HG03457 (cell line): Measurements from ENCODE around the gene GPD1L.

Experiments
- ATAC-seq: cut with Tn5 transposase; IDR thresholded peaks from one replicate; pipeline ENCODE4 v1.9.1; 2021; ENCODE audit warnings: moderate number of reproducible peaks; ENCODE audit not compliant: unreplicated experiment

The GPD1L gene

DNA sequence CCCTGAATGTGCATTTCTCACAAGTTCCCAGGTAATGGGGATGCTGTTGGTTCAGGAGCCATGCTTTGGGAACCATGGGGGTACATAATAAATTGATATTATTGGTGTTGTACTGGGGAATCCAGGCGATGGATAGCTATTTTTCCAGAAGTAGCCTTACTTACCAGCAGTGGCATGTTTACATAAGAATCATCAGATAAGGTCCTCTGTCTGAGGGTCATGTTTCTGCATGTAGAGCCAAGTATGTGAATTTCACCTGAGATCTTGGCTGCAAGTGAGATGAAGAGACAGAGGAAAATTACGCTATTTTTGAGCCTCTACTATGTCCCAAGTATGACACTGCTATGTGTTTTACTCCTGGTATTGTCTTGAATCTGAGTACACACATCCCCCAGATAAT is 26.3 kb downstream of the GPD1L start:
- ATAC-seq, result no peak

- no peak for ATAC-seq
These were observed 30.3 kb downstream of the GPD1L start for GRCh38 chr3:32136703-32137102.

GRCh38 chr3:32137870-32138269 is 31.4 kb downstream of the GPD1L start:
- ATAC-seq, result no peak

- no peak for ATAC-seq
These were observed 32.2 kb downstream of the GPD1L start for GRCh38 chr3:32138545-32139104.

GRCh38 chr3:32140943-32141342 is 34.5 kb downstream of the GPD1L start:
- no peak for ATAC-seq

DNA sequence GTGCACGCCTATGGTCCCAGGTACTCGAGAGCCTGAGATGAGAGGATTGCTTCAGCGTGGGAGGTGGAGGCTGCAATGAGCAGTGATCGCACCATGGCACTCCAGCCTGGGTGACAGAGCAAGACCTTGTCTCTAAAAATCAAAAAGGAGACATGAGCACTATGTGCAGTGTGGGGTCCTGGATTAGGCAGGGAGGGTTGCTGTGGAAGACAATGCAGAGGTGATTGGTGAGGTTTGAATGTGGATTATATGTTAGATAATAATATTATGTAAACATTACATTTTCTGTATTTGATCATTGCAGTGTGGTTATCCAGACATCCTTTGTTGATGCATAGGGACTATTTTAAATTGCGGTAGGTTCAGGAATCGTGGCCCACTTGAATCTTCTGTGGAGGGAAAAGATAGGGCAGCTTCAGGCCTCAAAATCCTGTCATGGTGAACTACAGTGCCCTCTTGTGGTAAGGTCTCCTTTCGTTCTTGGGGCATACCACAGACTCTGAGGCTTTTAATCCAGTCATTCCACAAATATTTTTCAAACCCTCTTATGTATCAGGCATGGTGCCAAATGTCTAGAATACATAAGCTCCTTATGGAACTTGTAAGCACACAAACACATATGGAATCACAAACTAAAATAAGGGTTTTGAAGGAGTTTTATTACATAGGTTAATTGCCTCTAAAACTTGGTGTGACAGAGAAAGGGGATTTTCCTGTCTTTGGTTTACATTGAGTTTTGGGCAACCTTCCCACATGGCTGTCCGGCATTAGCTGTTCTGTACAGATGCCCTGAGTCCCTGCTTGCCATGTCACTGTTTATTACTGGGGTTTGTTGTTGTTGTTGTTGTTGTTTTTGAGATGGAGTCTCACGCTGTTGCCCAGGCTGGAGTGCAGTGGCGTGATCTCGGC is 37.7 kb downstream of the GPD1L start:
- no peak for ATAC-seq

DNA sequence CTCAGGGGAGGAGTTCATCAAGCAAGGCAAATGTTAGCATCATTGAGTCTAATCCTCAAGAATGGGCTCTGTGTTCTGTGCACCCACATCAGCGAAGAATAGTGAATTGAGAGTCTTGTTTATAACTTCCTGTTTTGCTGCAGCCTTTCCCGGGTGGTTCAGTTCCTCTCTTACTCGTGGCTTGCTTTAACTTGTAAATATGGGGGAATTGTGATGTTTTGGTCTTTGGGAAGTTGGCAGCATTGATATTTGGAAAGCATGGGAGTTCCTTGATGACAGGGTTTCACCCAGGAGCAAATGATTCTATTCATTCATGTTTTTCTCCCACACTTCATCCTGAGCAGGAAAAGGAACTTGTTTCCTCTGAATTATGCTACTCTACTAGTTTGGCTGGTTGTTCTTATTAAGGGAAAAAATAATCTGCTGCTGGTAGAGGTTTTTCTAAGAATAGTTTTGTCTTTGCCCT is 40.4 kb downstream of the GPD1L start:
- ATAC-seq, result no peak

- no peak for ATAC-seq
These were observed 41.1 kb downstream of the GPD1L start for GRCh38 chr3:32147509-32147908.

- no peak for ATAC-seq
These were observed 41.5 kb downstream of the GPD1L start for GRCh38 chr3:32147933-32148332.

DNA sequence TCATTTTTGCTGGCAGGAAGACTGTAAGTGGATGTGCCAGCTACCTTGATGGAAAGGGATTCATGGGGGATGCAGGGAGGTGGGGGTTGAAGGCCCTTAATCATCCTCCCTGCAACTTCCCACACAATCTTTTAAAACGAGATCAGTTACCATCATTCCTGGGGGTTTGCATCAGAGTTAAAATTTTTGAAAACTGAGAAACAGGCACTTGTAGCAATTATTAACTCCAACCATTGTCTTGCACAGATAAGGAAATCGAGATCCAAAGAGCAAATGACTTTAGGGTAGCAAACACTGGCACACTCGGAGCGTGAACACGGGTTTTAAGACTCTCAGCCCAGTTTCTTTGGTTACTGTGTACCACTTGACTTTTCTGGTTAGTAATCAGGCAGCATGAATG is 41.9 kb downstream of the GPD1L start:
- ATAC-seq, result no peak

GRCh38 chr3:32153414-32154204 is 47.2 kb downstream of the GPD1L start:
- ATAC-seq, result no peak

DNA sequence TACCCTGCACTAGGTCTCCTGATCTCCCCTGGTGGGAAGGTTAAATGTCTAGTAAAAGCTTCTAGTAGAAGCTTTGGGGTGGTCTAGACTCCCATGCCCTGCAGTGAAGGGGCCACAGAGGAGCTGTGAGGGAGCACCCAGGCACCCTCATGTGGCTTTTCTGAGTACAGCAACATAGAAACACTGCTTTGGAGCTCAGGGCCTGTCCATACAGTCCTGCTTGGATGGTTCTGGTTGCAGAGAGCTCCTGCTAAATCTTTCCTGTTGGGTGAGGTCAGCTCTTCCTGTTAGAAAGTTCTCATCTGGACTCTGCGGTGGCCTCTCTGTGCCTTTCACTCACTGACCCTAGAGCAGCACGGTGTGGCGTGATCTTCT is 47.8 kb downstream of the GPD1L start:
- ATAC-seq, result no peak

- no peak for ATAC-seq
These were observed 48.7 kb downstream of the GPD1L start for GRCh38 chr3:32155117-32155516.

DNA sequence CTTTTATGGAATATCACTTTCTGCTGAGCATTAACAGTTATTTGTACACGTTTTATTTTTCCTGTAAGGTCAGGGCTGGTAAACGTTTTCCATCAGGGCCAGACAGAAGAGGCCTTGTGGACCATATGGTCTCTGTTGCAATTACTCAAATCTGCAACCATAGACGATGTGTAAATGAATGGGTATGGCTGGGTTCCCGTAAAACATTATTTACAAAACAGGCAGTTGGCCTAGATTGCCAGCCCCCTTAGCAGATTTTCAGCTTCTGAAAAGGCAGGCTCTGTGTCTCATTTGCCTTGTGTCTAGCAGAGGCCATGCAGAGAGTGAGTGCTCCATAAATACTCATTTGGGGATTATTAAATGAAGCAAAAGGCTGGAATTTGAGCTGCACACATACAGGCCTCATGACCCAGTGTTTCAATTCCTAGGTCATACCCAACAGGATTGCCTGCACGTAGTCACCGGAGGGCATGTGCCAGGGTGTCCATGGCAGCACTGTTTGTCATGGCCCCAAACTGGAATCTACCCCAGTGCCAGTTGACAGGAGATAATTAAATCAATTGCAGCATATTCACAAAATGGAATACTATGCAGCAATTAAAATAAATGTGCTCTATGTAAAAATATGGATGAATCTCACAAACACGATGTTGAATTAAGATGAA is 51.3 kb downstream of the GPD1L start:
- ATAC-seq, result no peak

DNA sequence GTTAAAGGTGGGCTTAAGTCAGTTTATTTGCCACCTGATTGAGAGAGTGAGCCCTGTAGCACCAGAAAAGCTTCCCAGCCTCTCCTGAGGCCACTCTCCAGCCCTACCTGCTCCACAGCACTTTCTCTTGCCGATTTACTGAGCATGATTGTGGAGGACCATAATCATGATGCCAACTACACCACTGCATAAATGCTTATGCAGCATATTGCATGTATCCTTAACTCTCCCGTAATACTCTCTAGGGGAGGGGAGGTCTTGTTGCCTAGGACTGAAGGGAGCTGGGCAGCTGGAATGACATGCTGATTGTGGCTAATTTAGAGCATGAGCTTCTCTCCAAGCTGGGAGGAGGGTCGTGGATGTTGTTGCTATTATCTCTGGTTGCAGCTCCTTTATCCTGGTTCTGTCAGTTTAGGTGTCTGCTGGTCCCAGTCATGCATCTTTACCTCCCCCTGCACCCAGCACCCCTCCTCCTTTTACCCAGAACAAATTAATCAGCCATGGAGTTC is 54.3 kb downstream of the GPD1L start:
- no peak for ATAC-seq

- no peak for ATAC-seq
These were observed 59.0 kb downstream of the GPD1L start for GRCh38 chr3:32165442-32165841.

DNA sequence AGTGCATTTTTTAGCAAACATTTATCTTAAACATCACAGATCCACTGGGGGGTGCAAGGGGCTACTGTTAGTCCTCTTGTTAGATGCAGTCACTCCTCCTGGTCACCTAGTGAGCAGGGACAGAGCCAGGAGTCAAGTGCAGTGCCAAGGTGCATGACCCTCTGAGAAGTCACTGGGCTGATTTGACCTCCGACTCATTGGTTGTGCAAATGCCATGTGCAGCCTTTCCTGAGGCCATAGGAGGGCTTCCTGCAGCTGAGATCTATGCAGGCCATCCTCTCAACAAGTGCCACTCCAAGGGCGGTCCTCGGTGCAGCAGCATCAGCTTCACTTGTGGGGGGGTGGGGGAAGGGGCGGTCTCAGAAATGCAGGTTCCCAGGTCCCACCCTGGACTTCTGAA is 60.2 kb downstream of the GPD1L start:
- ATAC-seq, result no peak

DNA sequence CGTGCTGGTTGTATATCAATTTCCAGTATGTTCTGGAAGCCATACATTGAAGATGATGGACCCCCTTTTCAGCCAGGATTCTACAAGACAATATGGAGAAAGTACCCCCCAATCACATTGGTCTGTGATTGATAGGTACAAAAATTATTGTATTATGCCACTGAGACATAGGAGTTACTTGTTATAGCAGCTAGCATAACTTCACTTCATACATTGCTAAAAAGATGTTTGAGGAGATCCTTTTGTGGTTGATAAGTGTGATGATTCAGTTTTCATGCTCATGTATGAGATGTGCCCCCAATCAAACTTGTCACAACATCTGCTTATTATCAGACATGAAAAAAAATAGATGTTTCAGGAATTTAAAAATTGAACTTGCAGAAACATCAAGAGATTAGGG is 66.0 kb downstream of the GPD1L start:
- ATAC-seq, result no peak

DNA sequence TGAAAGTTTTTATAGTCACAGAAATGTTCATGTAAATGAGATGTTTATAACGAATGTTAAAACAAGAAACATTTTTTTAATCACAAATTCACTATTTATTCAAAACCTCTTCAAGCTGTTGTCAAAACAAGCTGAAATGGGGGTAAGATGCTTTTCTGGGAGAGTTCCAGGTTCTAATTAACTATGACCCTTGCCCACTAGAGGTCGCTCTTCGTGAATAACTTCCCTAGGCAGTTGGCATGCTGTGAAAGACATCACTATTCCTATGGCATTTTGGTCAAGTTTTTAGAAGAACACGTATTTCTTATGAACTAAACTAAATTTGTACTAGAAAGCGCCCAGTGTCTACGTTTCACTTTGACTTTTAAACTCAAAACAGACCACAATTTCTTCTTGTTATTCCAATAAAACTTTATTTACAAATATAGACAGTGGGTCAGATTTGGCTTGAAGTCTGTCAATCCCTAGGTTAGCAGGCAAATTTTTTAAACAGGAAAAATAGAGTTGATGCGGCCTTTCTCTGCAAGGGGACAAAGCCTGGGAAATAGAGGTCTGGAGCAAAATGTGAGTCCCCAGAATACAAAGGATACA is 69.3 kb downstream of the GPD1L start:
- ATAC-seq, result no peak

DNA sequence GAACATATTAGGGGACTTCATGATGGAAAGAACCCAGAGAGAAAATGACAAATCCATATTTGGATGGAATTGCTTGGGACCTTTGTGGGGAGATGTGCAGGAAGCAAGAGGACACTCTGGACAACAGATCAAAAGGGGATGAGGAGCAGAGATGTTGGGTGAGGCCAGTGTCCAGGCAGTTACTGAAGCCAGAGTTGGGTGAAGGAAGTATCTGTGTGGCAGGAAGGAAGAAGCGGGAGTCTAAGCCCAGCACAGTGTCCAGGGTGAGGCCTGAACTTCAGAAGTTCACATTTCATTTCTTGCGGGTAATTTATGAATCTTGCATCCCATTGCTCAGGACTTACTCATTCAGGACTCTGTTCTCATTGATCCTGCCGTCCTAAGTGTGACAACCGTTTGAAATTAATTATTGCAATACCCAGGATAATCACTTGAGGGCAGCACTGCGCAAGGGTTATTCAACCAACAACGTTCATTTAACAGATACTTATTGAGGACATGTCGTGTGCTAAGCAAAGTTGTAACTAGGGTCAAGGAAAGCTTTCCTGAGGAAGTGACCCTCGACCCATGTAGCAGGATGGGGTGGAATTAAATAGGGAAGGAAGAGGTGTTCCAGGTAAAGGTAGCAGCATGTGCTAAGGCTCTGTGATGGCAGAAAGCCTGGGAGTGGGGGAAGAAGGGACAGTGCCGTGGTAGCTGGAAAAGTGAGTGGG is 70.7 kb downstream of the GPD1L start:
- no peak for ATAC-seq
